ENCODE measurements around the gene AMOT. TPM values are rescaled to one million over a fixed set of nuclear protein-coding genes. Genes with fewer than 3 reads are reported as not detected.

AMOT gene, protein sequence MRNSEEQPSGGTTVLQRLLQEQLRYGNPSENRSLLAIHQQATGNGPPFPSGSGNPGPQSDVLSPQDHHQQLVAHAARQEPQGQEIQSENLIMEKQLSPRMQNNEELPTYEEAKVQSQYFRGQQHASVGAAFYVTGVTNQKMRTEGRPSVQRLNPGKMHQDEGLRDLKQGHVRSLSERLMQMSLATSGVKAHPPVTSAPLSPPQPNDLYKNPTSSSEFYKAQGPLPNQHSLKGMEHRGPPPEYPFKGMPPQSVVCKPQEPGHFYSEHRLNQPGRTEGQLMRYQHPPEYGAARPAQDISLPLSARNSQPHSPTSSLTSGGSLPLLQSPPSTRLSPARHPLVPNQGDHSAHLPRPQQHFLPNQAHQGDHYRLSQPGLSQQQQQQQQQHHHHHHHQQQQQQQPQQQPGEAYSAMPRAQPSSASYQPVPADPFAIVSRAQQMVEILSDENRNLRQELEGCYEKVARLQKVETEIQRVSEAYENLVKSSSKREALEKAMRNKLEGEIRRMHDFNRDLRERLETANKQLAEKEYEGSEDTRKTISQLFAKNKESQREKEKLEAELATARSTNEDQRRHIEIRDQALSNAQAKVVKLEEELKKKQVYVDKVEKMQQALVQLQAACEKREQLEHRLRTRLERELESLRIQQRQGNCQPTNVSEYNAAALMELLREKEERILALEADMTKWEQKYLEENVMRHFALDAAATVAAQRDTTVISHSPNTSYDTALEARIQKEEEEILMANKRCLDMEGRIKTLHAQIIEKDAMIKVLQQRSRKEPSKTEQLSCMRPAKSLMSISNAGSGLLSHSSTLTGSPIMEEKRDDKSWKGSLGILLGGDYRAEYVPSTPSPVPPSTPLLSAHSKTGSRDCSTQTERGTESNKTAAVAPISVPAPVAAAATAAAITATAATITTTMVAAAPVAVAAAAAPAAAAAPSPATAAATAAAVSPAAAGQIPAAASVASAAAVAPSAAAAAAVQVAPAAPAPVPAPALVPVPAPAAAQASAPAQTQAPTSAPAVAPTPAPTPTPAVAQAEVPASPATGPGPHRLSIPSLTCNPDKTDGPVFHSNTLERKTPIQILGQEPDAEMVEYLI
- total RNA-seq = 3.0 and 5.2 TPM in 2 replicates
- 3.2 TPM for total RNA-seq (2013)
- polyA plus RNA-seq = 0.91 and 1.2 TPM in 2 replicates
- 4.2 and 4.6 TPM in 2 replicates for polyA minus RNA-seq

DNA sequence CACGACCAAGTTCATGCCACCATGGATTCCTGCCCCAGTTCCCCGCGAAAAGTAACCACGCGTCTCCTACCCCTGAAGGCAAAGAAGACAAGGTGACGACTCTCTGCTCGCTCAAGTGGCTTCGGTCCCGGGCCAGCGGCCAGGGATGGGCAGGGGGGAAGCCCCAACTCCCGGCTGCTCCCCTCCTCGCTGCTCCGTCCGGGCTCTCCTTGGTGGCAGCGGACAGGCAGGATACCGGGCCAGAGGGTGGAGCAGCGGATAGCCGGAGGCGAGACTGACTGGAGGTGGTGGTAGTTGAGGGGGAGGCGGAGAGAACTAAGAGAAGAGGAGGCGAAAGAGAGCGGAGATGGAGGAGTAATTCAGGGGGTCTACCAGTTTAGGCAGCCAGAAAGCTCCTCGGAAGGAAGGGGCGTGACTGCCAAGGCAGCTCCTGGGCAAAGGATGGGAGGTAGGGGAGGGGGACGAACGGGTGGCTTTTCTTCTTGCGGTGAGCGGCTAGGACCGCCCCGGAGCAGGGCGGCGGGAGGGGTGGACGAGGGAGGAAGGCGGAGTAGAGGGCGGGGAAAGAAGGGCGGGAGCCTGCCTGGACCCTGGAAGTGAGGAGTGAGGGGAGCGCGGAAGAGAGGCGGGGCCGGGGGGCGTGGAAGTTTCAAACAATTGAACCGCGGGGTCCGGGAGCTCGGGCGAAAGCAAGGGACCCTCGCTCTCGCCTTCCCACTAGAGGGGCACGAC lies at the start of gene AMOT:
Gene AMOT (minus strand): TSS at position 450 of the 732 bp plus-strand sequence. CDS start 17,705 bp downstream, outside the sequence.
- peak within 1 kb of the TSS; percentile 74 for H3K9ac ChIP-seq (ENCODE audit: low read length)
- no peaks in the 10 kb centered on the region for H3K79me2 ChIP-seq (ENCODE audit: control insufficient read depth, insufficient read depth, low read length)
- Mint-ChIP-seq H3K9me3 (ENCODE audit: insufficient read depth) (no peaks in the 10 kb centered on the region), H3K27me3 (no peaks in the 10 kb centered on the region), H3K4me3 (peak within 1 kb of the TSS; percentile 86), H3K4me1 (peaks cover 11% of the 10 kb centered on the region), H3K27ac (peak within 1 kb of the TSS; percentile 82)
- no peaks in the 10 kb centered on the region for H3K27me3 ChIP-seq (replicated peaks in 1 of 4; ENCODE audit: control extremely low read depth in 1 of 4, control insufficient read depth in 3 of 4, insufficient read depth in 4 of 4, low read length in 3 of 4)
- H3K4me1 ChIP-seq (ENCODE audit: control insufficient read depth in 2 of 2, insufficient read depth in 2 of 2, low read length in 2 of 2) = peaks cover 0 to 12% of the 10 kb centered on the region in 2 donors
- POLR2A ChIA-PET = no interaction called here
- ATAC-seq (ENCODE audit: low read depth) (peak; percentile 70), DNase-seq (peak; percentile 72)
- 2% methylated on average over 19 of the region's 49 CpGs for WGBS (ENCODE audit: insufficient coverage)
- peak within 1 kb of the TSS; percentile 45 to 55 for H3K27ac ChIP-seq (ENCODE audit: low read length in 2 of 2)
- H2AFZ ChIP-seq (ENCODE audit: insufficient read depth, low read depth, low read length, poor library complexity, severe bottlenecking) = peak within 1 kb of the TSS; percentile 86
- TF ChIP-seq EZH2 (IDR thresholded peaks at IDR 0.05; ENCODE audit: borderline replicate concordance, insufficient read depth, low read depth, low read length, poor library complexity, severe bottlenecking) = no peak
- TF ChIP-seq, protein P1, sequence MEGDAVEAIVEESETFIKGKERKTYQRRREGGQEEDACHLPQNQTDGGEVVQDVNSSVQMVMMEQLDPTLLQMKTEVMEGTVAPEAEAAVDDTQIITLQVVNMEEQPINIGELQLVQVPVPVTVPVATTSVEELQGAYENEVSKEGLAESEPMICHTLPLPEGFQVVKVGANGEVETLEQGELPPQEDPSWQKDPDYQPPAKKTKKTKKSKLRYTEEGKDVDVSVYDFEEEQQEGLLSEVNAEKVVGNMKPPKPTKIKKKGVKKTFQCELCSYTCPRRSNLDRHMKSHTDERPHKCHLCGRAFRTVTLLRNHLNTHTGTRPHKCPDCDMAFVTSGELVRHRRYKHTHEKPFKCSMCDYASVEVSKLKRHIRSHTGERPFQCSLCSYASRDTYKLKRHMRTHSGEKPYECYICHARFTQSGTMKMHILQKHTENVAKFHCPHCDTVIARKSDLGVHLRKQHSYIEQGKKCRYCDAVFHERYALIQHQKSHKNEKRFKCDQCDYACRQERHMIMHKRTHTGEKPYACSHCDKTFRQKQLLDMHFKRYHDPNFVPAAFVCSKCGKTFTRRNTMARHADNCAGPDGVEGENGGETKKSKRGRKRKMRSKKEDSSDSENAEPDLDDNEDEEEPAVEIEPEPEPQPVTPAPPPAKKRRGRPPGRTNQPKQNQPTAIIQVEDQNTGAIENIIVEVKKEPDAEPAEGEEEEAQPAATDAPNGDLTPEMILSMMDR (IDR thresholded peaks at IDR 0.05) = no peak
- no peaks in the 10 kb centered on the region for H4K20me1 ChIP-seq (ENCODE audit: control insufficient read depth, insufficient read depth, low read length, poor library complexity, severe bottlenecking)
- no peaks in the 10 kb centered on the region for H3K9me3 ChIP-seq (ENCODE audit: control extremely low read depth in 1 of 3, control insufficient read depth in 2 of 3, insufficient read depth in 1 of 3, low read length in 2 of 3)
- intact Hi-C loops (cut with micrococcal nuclease) = loop anchor here (5.0 kb wide), 2 partner anchors 78 to 163 kb away; partner anchors contain the start of gene LHFPL1
- peak within 1 kb of the TSS; percentile 64 to 76 (median 73) for H3K4me3 ChIP-seq (ENCODE audit: control extremely low read depth in 1 of 5, extremely low read depth in 1 of 5, insufficient read depth in 1 of 5, low read depth in 2 of 5, low read length in 4 of 5)
- peak within 1 kb of the TSS; percentile 82 for H3K4me2 ChIP-seq (replicated peaks; ENCODE audit: low read depth, low read length, poor library complexity, severe bottlenecking)
- no peaks in the 10 kb centered on the region for H3K36me3 ChIP-seq (replicated peaks in 1 of 2; ENCODE audit: control extremely low read depth in 1 of 2, control insufficient read depth in 1 of 2, extremely low read depth in 1 of 2, insufficient read depth in 2 of 2, low read length in 1 of 2)
- CTCF ChIA-PET = no interaction called here

All from B cell (primary cell).